ENCODE measurements around the gene SPDYE2.
"Not testable (repeated sequence)": the region's sequence is repeated elsewhere in the genome, so short reads cannot be mapped to it uniquely, and the experiment has no call there.

SPDYE2 gene, protein sequence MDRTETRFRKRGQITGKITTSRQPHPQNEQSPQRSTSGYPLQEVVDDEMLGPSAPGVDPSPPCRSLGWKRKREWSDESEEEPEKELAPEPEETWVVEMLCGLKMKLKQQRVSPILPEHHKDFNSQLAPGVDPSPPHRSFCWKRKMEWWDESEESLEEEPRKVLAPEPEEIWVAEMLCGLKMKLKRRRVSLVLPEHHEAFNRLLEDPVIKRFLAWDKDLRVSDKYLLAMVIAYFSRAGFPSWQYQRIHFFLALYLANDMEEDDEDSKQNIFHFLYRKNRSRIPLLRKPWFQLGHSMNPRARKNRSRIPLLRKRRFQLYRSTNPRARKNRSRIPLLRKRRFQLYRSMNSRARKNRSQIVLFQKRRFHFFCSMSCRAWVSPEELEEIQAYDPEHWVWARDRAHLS

DNA sequence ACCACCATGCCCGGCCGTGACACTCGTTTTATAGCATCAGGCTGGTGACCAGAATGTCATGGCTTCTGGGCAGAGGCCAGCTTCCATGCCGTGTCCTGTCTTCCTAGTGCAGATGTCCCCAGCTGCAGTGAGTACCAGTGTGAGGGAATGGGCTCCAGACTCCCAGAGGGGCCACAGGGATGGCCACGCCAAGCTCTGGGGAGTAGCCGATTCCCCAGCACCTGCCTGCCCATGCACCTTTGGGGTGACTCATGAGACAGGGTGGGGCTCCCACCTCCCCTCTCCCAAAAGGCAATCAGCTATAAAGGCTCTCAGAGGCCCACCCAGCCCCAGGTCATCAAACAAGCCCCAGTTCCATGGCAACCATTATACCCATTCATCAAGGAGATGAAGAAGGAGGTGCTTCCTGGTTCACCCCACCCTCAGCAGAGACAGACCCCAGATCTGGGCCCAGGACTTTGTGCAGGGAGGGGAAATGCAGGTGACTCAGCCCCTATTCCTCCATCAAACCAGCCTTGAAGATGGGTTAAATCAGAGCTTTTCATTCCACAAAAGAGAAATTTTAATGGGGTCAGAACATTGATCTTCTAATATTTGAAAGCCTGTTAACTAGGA is at the start of gene SPDYE2:
TSS of gene SPDYE2 (plus strand) at position 419 of the 615 bp plus-strand sequence. CDS start 2,030 bp downstream, outside the sequence.
- not testable (repeated sequence) for DNase-seq

DNA sequence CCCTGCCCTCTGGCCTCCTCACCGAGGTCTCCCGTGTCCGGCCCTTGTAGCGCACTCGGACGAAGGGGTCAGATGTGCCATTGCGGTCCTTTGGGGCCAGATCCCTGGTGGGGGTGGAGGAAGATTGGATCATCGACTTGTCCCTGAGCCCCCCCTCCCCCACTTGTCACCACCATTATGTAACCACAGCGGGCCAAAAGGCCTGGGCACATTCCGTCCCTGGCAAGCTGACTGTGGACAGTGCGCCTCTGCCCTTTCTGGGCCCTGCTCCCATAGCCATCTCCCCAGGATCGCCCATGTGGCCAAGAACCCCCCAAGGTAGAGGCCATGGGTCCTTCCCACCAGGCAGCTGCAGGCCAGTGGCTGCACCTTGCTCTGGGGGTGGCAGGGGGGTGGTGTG is 47.9 kb upstream of the SPDYE2 start:
- DNase-seq = not testable (repeated sequence)

DNA sequence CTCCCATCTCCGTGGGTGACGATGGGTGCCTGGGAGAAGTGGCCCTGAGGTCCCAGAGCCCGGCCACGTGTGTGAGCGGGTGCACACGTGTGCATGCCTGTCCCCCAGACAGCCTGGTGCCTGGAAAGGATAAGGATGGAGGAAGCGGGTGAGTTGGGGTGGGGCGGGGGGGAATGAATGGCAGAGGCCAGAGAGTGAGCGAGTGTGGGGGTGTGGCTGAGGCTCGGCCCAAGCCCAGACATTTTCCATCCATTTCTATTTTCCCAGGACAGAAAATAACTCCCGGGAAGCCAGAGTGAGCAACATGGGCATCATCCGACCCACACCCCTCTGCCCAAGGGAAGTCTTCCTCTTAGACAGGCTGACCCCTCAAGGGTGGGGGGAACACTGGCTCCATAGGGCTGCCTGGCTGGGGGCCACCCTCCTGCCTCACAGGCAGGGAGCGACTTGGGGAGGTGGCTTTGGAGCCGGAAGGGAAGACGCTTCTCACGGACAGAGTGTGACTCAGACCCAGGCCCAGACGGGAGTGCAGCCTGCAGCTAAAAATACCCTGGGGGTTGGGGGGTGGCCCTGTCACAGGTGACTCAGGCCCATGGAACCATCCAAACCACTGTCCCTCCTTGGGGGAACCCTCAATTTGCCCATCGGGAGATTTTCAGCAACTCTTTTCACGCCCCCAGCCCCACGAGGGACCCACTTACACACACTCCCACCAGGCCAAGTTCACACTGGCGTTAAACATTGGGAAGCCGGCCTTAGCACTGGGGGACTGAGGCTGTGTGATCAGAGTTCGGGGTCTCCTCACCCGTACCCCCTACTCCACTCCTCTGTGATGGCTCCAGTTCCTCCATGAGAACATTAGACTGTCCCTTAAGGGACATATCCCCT is 45.5 kb upstream of the SPDYE2 start:
- DNase-seq = not testable (repeated sequence)

- not testable (repeated sequence) for DNase-seq
Observed at GRCh38 chr7:102507410-102508088, 43.5 kb upstream of the SPDYE2 start.

- not testable (repeated sequence) for DNase-seq
Observed at GRCh38 chr7:102510575-102510974, 40.5 kb upstream of the SPDYE2 start.

DNA sequence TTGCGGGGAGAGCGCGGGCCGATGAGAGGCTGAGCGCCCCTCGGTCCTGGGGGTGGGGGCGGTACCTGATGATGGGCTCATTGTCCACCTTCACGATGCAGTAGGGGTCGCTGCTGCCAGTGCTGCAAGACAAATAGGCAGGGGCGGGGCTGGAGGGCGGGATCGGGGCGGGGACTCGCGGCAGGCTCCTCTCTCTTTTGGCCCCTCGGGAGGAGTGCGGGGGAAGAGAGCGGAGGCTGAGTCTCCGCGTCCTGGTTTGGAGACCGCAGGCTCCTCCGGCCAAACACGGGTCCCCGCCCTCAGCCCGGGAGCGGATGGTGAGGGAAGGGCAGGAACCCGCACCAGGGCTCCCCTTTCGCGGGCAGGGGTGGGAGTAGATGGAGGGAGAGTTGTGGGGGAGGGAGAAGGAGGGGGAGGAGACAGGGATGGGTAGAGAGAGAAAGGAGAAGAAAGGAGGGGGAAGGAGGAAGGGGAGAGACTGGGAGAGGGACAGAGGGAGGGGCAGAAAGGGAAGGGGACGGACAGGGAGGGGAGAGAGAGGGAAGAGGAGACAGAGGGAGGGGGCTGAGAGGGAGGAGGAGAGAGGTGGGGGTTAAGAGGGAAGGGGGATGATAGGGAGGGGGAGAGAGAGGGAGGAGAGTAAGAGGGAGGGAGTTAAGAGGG is 39.0 kb upstream of the SPDYE2 start:
- not testable (repeated sequence) for DNase-seq

DNA sequence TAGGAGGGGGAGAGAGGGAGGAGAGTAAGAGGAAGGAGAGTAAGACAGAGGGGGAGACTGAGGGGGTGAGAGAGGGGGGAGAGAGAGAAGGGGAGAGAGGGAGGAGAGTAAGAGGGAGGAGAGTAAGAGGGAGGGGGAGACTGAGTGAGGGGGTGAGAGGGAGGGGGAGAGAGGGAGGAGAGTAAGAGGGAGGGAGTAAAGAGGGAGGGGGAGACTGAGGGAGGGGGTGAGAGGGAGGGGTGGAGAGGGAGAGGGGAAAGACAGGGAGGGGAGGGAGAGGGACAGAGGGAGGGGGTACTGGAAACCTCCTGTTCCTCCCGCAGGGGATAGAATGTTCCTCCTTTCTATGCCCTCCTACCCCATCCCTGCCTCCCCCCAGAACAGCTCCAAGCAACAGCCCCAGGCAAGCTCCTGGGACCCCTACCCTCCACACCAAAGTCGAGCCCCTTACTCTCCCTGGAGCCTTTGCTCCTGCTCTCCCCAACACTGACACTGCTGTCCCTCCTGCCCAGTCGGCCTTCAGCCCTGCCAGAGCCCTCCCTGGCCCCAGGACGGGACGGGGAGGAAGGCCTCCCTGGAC is 38.3 kb upstream of the SPDYE2 start:
- DNase-seq = peak; percentile 23

GRCh38 chr7:102514881-102515721 is 35.9 kb upstream of the SPDYE2 start:
- not testable (repeated sequence) for DNase-seq

DNA sequence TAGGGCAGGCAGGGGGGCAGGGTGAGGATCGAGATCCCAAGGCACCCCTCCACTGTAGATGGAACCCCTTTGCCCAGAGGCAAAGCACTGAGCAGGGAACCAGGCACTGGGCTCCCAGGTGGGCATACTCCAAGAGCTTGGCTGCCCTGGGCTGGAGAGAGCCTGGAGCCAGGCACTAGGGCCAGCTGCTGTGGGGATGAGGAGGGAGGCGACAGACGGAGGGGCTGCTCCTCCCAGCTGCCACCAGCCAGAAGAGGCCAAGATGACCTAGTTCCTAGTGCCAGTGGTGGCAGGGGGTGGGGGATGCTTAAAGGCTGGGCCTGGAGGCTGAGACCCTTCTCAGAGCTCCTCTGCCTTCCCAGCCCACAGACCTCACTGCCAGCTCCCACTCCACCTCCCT is 35.1 kb upstream of the SPDYE2 start:
- not testable (repeated sequence) for DNase-seq

DNA sequence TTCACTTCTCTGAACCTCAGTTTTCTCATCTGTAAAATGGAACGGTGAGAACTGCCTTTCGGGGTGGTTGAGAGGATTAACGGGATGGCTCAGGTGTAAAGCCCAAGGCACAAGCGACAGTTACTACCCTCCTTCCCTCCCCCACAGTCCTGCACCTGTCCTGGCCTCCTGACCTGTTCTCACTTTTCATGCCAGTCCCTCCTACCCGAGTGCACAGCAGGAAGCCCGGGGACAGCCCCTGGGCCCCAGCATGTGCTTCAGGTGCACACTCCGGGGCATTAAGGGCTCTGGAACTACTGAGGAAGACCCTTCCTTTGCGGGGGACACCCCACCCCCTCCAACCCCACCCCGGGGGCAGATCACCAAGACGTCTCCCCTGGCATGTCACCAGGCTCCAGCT is 34.1 kb upstream of the SPDYE2 start:
- not testable (repeated sequence) for DNase-seq

DNA sequence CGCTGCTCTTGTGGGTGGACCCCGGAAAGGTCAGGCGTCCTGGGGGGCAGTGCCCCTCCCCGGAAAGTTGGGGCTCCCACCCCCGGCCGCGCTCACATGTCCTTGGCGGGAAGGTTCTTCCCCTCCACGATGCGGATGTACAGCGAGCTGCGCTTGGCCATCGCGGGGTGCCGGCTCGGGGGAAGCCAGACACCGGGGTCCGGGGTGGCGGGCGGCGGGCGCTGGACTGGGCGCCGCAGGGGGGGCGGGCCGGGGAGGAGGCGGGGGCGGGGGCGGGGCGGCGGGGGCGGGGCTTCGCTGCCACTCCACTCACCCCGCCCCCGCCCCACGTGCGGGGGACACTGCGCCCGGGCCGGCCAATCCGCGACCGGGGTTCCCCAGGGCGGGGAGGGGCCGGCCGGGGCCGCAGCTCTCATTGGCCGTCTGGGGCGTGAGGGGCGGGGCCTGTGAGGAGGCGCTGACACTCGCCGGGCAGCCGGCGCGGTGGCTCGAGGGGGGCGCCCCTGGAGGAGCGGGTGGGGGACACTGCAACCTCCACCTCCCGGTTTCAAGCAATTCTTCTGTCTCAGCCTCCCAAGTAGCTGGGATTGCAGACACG is 33.4 kb upstream of the SPDYE2 start, which contains the start of gene RASA4B:
TSS of gene RASA4B (minus strand) at position 228 of the 598 bp plus-strand sequence. CDS start at position 161, 67 bp downstream.
- peak; percentile 43 for DNase-seq

DNA sequence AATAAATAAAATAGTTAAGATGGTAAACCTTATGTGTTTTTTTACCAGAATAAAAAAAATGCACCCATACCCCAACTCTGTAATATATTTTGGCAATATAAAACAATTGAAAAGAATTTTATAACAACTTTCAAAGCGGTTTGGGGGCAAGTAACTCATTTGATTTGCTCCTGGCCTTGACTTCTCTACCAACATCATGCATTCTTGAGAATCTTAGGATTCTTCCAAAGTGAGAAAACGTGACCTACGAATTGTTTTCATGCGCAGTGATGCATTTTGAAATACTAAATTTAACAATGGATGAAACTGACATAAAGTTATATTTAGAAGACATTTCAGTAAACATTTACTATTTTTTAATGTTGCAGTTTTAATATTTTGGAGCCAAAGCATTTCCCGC is 30.2 kb upstream of the SPDYE2 start:
- DNase-seq = not testable (repeated sequence)

GRCh38 chr7:102524803-102525202 is 26.2 kb upstream of the SPDYE2 start:
- not testable (repeated sequence) for DNase-seq

- not testable (repeated sequence) for DNase-seq
Observed at GRCh38 chr7:102527182-102527581, 23.8 kb upstream of the SPDYE2 start.

GRCh38 chr7:102527822-102528793 is 22.9 kb upstream of the SPDYE2 start:
- DNase-seq = not testable (repeated sequence)

DNA sequence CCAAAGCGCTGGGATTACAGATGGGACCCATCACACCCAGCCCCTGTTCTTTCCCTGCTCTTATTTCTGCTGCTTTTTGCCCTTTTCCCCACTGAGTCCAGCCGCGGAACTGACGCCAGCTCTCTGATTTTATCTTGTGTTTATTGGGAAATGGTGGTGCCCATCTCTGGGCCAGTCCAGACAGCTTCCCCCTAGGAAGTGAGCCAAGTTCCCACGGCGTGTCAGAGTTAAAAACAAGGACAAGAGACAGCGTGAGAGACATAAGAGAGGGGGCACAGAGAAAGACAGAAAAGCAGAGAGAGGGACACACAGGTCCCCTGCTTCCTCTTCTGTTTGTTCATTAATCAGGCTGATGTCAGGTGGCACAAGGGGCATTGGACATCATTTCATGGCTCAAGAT is 19.4 kb upstream of the SPDYE2 start:
- not testable (repeated sequence) for DNase-seq

DNA sequence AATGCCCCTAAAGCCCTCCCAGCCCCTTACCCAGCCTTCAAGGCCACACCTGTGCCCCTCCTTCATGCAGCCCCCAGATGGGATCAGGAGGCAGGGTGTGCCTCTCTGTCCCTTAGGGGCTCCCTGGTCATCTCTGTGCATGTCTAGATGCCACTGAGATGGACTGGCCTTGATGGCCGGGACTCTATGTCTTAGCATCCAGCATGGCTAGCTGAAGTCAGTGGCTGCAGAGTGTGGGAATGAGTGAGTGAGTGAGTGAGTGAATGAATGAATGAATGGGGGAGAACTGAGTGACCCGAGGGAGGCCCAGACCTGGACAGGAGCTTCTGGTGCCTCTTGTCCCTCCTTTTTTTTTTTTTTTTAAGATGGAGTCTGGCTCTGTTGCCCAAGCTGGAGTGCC is 18.9 kb upstream of the SPDYE2 start:
- not testable (repeated sequence) for DNase-seq

GRCh38 chr7:102535062-102535615 is 15.9 kb upstream of the SPDYE2 start:
- DNase-seq = not testable (repeated sequence)
